H9 (cell line): ENCODE data around the gene ETNPPL. TPM values are rescaled to one million over a fixed set of nuclear protein-coding genes. Genes with fewer than 3 reads are reported as not detected.

Experiments
- DNase-seq: peaks from one replicate; pipeline ENCODE4 v3.0.0-alpha.2; 2017
- H2AFZ ChIP-seq: one replicate; pipeline ENCODE4 v1.6.1; 2013; ENCODE audit warnings: mild to moderate bottlenecking, low read length, control low read depth, moderate library complexity
- H2AK5ac ChIP-seq: 2 replicates; pipeline ENCODE4 v1.6.1; 2013; ENCODE audit warnings: low read length, control low read depth, mixed read lengths; ENCODE audit not compliant: insufficient read length
- H2BK120ac ChIP-seq: one replicate; pipeline ENCODE4 v1.6.1; 2013; ENCODE audit warnings: low read depth, mild to moderate bottlenecking, low read length, control low read depth, inconsistent platforms; ENCODE audit not compliant: poor library complexity, severe bottlenecking
- H2BK12ac ChIP-seq: 2 replicates; pipeline ENCODE4 v1.6.1; 2013; ENCODE audit warnings: low read length, control low read depth, mixed read lengths, low read depth; ENCODE audit not compliant: insufficient read length
- H2BK15ac ChIP-seq: 2 replicates; pipeline ENCODE4 v1.6.1; 2013; ENCODE audit warnings: low read depth, low read length, control low read depth
- H2BK20ac ChIP-seq: one replicate; pipeline ENCODE4 v1.6.1; 2013; ENCODE audit warnings: low read depth, mild to moderate bottlenecking, low read length, control low read depth, inconsistent platforms; ENCODE audit not compliant: poor library complexity, severe bottlenecking
- H2BK5ac ChIP-seq: 2 replicates; pipeline ENCODE4 v1.6.1; 2013; ENCODE audit warnings: low read length, control low read depth, mixed read lengths; ENCODE audit not compliant: insufficient read length
- H3K14ac ChIP-seq: 2 replicates; pipeline ENCODE4 v1.6.1; 2013; ENCODE audit warnings: low read length, control low read depth; ENCODE audit not compliant: insufficient read depth
- H3K18ac ChIP-seq: 2 replicates; pipeline ENCODE4 v1.6.1; 2013; ENCODE audit warnings: low read depth, mild to moderate bottlenecking, mixed read lengths, low read length, control low read depth; ENCODE audit not compliant: insufficient read length
- H3K23ac ChIP-seq: 2 replicates; pipeline ENCODE4 v1.6.1; 2013; ENCODE audit warnings: low read length, control low read depth, mixed read lengths, low read depth; ENCODE audit not compliant: insufficient read length
- H3K23me2 ChIP-seq: 2 replicates; pipeline ENCODE4 v1.6.1; 2013; ENCODE audit warnings: low read depth, mild to moderate bottlenecking, mixed read lengths, low read length, control low read depth; ENCODE audit not compliant: insufficient read length, poor library complexity, severe bottlenecking
- H3K27ac ChIP-seq: 2 replicates; pipeline ENCODE4 v1.5.1; 2013; ENCODE audit warnings: low read length, control low read depth, mixed read lengths, low read depth; ENCODE audit not compliant: insufficient read length
- H3K27me3 ChIP-seq: 2 replicates; pipeline ENCODE4 v1.6.1; 2013; ENCODE audit warnings: low read length, control low read depth, inconsistent platforms; ENCODE audit not compliant: insufficient read depth
- H3K4ac ChIP-seq: 2 replicates; pipeline ENCODE4 v1.6.1; 2013; ENCODE audit warnings: low read depth, mild to moderate bottlenecking, control low read depth, inconsistent platforms, low read length, moderate library complexity
- H3K4me1 ChIP-seq: 2 replicates; pipeline ENCODE4 v1.6.1; 2013; ENCODE audit warnings: low read length, control low read depth, inconsistent platforms; ENCODE audit not compliant: insufficient read depth
- H3K4me2 ChIP-seq: 2 replicates; pipeline ENCODE4 v1.6.1; 2013; ENCODE audit warnings: low read length, control low read depth, mixed read lengths; ENCODE audit not compliant: insufficient read length, insufficient read depth
- H3K56ac ChIP-seq: 2 replicates; pipeline ENCODE4 v1.6.1; 2013; ENCODE audit warnings: low read depth, mild to moderate bottlenecking, mixed read lengths, low read length, control low read depth; ENCODE audit not compliant: insufficient read length
- H3K79me1 ChIP-seq: 2 replicates; pipeline ENCODE4 v1.6.1; 2013; ENCODE audit warnings: low read depth, mild to moderate bottlenecking, moderate library complexity, low read length, control low read depth, inconsistent platforms; ENCODE audit not compliant: insufficient read depth, poor library complexity, severe bottlenecking
- H3K79me2 ChIP-seq: 2 replicates; pipeline ENCODE4 v1.6.1; 2013; ENCODE audit warnings: low read length, control low read depth, inconsistent platforms; ENCODE audit not compliant: insufficient read depth
- H3K9ac ChIP-seq: 2 replicates; pipeline ENCODE4 v1.6.1; 2013; ENCODE audit warnings: low read length, control low read depth, mixed read lengths; ENCODE audit not compliant: insufficient read length; ENCODE audit errors: extremely low read depth
- H3K9me3 ChIP-seq: one replicate; pipeline ENCODE4 v1.6.1; 2013; ENCODE audit warnings: low read depth, low read length, inconsistent platforms; ENCODE audit not compliant: control insufficient read depth
- H3T11ph ChIP-seq: one replicate; pipeline ENCODE4 v1.6.1; 2013; ENCODE audit warnings: mild to moderate bottlenecking, low read length, control low read depth, inconsistent platforms
- H4K20me1 ChIP-seq: one replicate; pipeline ENCODE4 v1.6.1; 2013; ENCODE audit not compliant: control insufficient read depth, insufficient read length, insufficient read depth
- H4K5ac ChIP-seq: 2 replicates; pipeline ENCODE4 v1.6.1; 2013; ENCODE audit warnings: low read depth, mild to moderate bottlenecking, mixed read lengths, low read length, control low read depth; ENCODE audit not compliant: insufficient read length
- H4K8ac ChIP-seq: replicated peaks from 2 replicates; pipeline ENCODE4 v1.6.1; 2013; ENCODE audit warnings: low read length, control low read depth, mixed read lengths, low read depth; ENCODE audit not compliant: insufficient read length
- H4K91ac ChIP-seq: 2 replicates; pipeline ENCODE4 v1.6.1; 2013; ENCODE audit warnings: low read depth, mild to moderate bottlenecking, moderate library complexity, mixed read lengths, low read length, control low read depth; ENCODE audit not compliant: insufficient read length
- H3K27ac Mint-ChIP-seq, 3 experiments: 2 replicates in 2 of 3; 3 replicates in 1 of 3; pipeline ENCODE4 v1.8.0; 2020 to 2021; ENCODE audit warnings: mixed read lengths in 3 of 3, mild to moderate bottlenecking in 1 of 3, moderate library complexity in 1 of 3
- H3K27me3 Mint-ChIP-seq: 2 replicates; pipeline ENCODE4 v1.8.0; 2021; ENCODE audit warnings: low read depth, mild to moderate bottlenecking, moderate library complexity, mixed read lengths
- H3K36me3 Mint-ChIP-seq, 3 experiments: 2 replicates in 2 of 3; 3 replicates in 1 of 3; pipeline ENCODE4 v1.8.0; 2020 to 2021; ENCODE audit warnings: low read depth in 3 of 3, mixed read lengths in 3 of 3; ENCODE audit not compliant: insufficient read depth in 1 of 3
- H3K4me1 Mint-ChIP-seq, 2 experiments: 2 replicates each; pipeline ENCODE4 v1.8.0; 2020; ENCODE audit warnings: mixed read lengths in 2 of 2
- H3K4me3 Mint-ChIP-seq, 2 experiments: 2 replicates in 1 of 2; 3 replicates in 1 of 2; pipeline ENCODE4 v1.8.0; 2020 to 2021; ENCODE audit warnings: mild to moderate bottlenecking in 2 of 2, mixed read lengths in 2 of 2, moderate library complexity in 1 of 2
- H3K9me3 Mint-ChIP-seq, 2 experiments: 2 replicates in 1 of 2; 3 replicates in 1 of 2; pipeline ENCODE4 v1.8.0; 2020; ENCODE audit warnings: mild to moderate bottlenecking in 2 of 2, mixed read lengths in 2 of 2, moderate library complexity in 1 of 2
- WGBS: extraction: QIAGEN DNeasy Blood & Tissue Kit; methylation state at CpG from one replicate; pipeline ENCODE4 v1.1.7; 2013; ENCODE audit warnings: missing lambda C conversion rate, low lambda C conversion rate, mixed read lengths; ENCODE audit not compliant: insufficient read length; ENCODE audit errors: extremely low coverage; 5-methylcytosine and 5-hydroxymethylcytosine counted together
- total RNA-seq: library from RNA; stranded (reverse); gene quantifications from 2 replicates; pipeline ENCODE4 v1.2.1, GENCODE V29; 2021
- TF ChIP-seq, protein P1 (sequence below): fragments of 200-600 bp; sonication (generic); conservative IDR thresholded peaks from 3 replicates; pipeline ENCODE4 v1.8.0; 2021; ENCODE audit warnings: antibody characterized with exemption, mild to moderate bottlenecking

The ETNPPL gene
- total RNA-seq, 1 experiment from 2014 or later = 1.3 TPM

DNA sequence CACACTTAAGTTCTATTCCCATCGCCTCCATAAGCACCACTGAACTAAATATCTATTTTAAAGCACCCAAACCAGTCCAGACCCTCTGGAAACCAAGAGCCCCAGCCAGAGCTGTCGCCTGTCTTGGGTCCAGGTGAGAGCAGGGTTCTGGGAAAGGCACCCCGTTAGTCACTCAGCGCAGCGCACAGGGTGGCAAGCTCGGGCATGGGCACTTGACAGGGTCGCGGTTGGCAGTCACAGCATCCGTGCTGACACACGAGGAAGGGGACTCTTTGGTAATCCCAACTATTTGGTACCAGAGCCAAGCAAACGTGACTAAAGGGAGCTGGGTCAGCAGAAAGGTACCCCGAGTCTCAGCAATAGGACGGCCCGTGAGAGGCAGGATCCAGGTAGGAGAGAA is 24.3 kb upstream of the ETNPPL start:
- no peak overlapping the region for H4K8ac ChIP-seq
- no peak overlapping the region for H3K4me3 Mint-ChIP-seq
- H4K91ac ChIP-seq = no peak overlapping the region
- no peak overlapping the region for H2AFZ ChIP-seq
- no peaks in the 10 kb centered on the region for H3K4me1 Mint-ChIP-seq
- H3K14ac ChIP-seq = no peak overlapping the region; the same call in 1 of the 2 replicates
- no peaks in the 10 kb centered on the region for H3K9me3 ChIP-seq
- no peaks in the 10 kb centered on the region for H3K23me2 ChIP-seq
- H3K9me3 Mint-ChIP-seq = no peaks in the 10 kb centered on the region
- TF ChIP-seq, protein P1, sequence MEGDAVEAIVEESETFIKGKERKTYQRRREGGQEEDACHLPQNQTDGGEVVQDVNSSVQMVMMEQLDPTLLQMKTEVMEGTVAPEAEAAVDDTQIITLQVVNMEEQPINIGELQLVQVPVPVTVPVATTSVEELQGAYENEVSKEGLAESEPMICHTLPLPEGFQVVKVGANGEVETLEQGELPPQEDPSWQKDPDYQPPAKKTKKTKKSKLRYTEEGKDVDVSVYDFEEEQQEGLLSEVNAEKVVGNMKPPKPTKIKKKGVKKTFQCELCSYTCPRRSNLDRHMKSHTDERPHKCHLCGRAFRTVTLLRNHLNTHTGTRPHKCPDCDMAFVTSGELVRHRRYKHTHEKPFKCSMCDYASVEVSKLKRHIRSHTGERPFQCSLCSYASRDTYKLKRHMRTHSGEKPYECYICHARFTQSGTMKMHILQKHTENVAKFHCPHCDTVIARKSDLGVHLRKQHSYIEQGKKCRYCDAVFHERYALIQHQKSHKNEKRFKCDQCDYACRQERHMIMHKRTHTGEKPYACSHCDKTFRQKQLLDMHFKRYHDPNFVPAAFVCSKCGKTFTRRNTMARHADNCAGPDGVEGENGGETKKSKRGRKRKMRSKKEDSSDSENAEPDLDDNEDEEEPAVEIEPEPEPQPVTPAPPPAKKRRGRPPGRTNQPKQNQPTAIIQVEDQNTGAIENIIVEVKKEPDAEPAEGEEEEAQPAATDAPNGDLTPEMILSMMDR = no peak
- no peaks in the 10 kb centered on the region for H3K36me3 Mint-ChIP-seq
- H2BK20ac ChIP-seq = no peak overlapping the region
- no peak overlapping the region for H3K18ac ChIP-seq
- H3K9ac ChIP-seq = no peak overlapping the region
- H3K23ac ChIP-seq = no peak overlapping the region
- no peak overlapping the region for H2AK5ac ChIP-seq
- H3K4me1 ChIP-seq = no peaks in the 10 kb centered on the region
- H2BK15ac ChIP-seq = no peak overlapping the region
- H2BK120ac ChIP-seq = no peak overlapping the region
- H2BK12ac ChIP-seq = no peak overlapping the region
- no peaks in the 10 kb centered on the region for H3K27me3 ChIP-seq
- H4K20me1 ChIP-seq = peaks cover 3% of the 10 kb centered on the region
- no CpG with 5 or more reads among the region's 14 CpGs for WGBS
- H2BK5ac ChIP-seq = no peak overlapping the region
- H3K56ac ChIP-seq = no peak overlapping the region
- no peak overlapping the region for H3K4ac ChIP-seq
- H3K79me1 ChIP-seq = no peaks in the 10 kb centered on the region
- no peak overlapping the region for H4K5ac ChIP-seq
- H3K27ac ChIP-seq = no peak overlapping the region
- H3K4me2 ChIP-seq = no peak overlapping the region
- H3T11ph ChIP-seq = no peak overlapping the region
- peak overlapping the region in 1 of 3 experiments; percentile 82; a peak in 1 of 7 replicates for H3K27ac Mint-ChIP-seq
- DNase-seq = no peak
- no peaks in the 10 kb centered on the region; the same call in 1 of the 2 replicates for H3K27me3 Mint-ChIP-seq
- H3K79me2 ChIP-seq = no peaks in the 10 kb centered on the region
